ENCODE measurements around the gene SLC4A5.
A peak's percentile ranks its signal among the peaks of the same experiment; 100 is the strongest.
"Not testable (repeated sequence)": the region's sequence is repeated elsewhere in the genome, so short reads cannot be mapped to it uniquely, and the experiment has no call there.

Gene SLC4A5

GRCh38 chr2:74364533-74365505, 21.6 kb upstream of the SLC4A5 start:
- DNase-seq: no peak

DNA sequence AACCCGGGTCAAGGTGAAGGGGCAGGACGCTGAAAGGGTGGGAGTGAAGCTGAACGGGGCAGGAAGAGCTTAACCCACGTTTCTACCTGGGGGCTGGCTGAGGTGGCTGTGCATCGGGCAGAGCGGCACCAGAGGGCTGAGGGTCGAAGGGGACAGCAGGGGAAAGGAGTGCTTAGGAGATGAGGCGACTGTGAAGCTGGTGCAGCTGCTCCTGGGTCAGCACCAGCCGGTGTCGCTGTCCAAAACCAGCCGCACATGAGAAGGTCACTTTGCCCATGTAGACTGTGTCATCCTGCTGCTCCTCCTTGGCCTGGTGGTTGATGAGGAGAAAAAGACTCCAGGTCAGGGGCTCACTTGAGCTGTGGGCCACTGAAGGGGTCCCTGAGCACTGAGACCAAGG, 18.1 kb upstream of the SLC4A5 start:
- DNase-seq: no peak

GRCh38 chr2:74357627-74358026, 14.4 kb upstream of the SLC4A5 start:
- no peak for DNase-seq

DNA sequence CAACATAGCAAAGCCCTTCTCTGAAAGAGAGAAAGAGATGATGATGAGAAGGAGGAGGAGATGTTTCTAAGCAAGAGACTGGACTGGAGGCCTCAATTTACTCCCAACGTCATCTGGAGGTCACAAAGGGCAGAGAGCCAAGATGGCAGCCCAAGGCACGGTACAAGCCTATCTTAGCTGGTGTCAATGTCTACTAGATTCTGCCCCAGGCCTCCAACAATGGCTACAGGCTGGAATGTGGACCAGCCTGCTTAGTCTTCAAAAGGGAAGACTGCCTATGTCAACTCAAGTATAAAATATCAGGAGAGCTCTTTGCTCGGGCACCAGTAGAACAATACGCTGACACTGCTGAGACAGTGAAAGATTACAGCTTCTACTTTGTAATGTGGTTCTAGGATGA, 6.7 kb upstream of the SLC4A5 start:
- DNase-seq: no peak

DNA sequence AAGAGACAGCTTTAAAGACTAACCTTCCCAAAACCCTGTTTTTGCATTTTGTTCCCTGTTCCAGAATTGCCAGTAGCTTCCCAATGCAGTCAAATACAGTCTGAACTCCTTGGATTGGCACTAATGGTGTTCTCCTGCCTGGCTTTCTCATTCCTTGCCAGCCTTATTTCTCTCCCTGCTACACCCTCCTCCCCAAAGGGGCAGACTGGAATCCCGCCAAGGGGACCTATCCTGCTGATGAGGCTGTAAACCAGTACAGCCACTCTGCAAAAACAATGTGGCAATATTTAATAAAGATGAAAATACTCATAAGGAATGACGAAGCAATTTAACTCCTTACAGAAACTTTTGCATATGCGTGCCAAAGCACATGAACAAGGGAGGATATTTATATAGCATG, 4.5 kb upstream of the SLC4A5 start:
- no peak for DNase-seq

GRCh38 chr2:74347303-74347702, 4.1 kb upstream of the SLC4A5 start:
- no peak for DNase-seq

GRCh38 chr2:74345272-74345943, 2.2 kb upstream of the SLC4A5 start:
- DNase-seq: no peak

- DNase-seq: not testable (repeated sequence)
Measured at GRCh38 chr2:74336227-74336626, 7.0 kb downstream of the SLC4A5 start.

DNA sequence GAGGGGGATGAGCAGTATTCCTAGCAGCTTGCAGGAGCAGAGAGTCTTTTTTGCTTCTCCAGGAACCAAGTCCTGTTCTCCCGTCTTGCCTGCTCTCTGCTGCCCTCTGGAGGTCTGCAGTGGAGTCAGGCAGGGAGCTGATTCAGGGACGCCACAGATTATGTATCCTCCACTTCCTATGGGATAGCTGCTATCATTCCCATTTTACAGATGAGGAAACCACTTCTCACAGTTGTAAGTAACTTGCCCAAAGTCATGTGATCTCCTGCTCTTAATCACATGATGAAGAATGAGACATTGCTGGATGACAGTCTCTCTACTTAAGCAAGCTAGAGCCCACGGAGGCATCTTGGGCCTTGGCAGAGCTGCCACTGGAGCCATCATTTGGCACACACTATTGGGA, 8.3 kb downstream of the SLC4A5 start:
- DNase-seq: peak; percentile 16

GRCh38 chr2:74333896-74334586, 9.2 kb downstream of the SLC4A5 start:
- DNase-seq: no peak

DNA sequence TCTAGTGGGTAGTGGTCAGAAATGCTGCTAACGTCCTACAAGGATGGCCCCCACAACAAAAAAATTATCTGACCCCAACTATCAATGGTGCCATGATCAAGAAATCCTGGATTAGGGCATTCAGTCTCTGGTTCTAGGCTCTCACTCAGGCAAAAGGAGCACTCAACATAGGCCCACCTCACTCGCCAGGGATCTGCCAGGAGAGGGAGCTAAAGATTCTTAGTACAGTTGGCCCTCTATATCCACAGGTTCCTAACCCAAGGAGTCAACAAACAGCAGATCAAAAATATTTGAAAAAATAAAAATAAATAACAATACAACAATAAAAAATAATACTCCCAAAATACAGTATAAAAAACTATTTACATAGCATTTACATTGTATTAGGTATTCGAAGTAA, 10.0 kb downstream of the SLC4A5 start:
- DNase-seq: peak; percentile 11

GRCh38 chr2:74332550-74333174, 10.6 kb downstream of the SLC4A5 start:
- DNase-seq: no peak

GRCh38 chr2:74328573-74328972, 14.6 kb downstream of the SLC4A5 start:
- DNase-seq: no peak

- DNase-seq: no peak
Measured at GRCh38 chr2:74328074-74328473, 15.1 kb downstream of the SLC4A5 start.

- DNase-seq: no peak
Measured at GRCh38 chr2:74327627-74328026, 15.6 kb downstream of the SLC4A5 start.

DNA sequence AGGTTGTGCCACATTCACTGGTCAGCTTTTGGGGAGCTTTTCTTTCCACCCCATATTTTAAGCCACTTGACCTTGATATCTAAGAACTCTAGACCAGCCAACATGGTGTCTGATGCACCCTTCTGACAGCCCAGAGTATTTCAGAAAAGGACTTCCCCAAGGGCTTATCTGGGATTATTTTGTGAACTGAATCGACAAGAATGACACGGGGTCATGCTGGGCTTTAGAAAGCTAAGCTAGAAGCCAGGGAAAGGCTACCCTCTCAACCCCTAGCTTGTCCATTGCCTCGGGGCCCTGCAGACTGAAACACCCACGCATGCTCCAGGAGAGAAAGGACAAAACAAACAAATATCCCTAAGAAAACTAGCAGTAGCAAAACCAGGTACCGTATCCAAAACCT, 16.0 kb downstream of the SLC4A5 start:
- no peak for DNase-seq

DNA sequence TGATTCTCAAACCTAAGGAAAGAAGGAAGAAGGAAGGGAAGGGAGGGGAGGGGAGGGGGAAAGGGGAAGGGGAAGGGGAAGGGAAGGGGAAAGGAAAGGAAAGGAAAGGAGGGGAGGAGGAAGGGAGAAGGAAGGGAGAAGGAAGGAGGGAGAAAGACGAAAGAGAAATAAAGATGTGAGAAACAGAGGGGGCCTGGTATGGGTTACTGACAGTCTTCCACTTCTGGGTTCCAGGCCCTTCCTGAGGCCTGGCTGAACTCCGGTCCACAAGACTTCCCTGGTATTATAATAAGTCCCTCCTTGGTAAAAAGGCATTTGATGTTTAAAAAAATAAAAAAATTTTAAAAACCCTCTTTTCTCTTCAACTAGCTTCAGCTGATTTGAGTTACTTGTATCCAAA, 17.4 kb downstream of the SLC4A5 start:
- no peak for DNase-seq

GRCh38 chr2:74321737-74322136, 21.5 kb downstream of the SLC4A5 start:
- DNase-seq: no peak

DNA sequence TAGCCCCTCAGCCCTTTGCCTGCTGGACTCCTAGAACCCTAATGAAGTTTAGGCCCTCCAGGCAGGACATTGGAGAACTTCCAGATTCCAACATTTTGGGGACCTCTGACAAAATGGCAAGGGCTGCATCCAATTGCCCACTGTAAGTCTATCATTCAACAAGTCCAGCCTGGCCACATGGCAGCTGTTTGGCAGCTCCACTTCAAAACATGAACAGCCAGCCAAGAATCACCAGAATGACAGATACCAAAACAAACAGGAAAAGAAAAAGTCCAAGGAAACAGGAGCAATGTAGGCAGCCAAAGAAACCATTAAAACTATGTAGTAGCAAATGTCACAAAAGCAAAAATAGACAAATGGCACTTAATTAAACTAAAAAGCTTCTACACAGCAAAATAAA, 25.5 kb downstream of the SLC4A5 start:
- DNase-seq: no peak

DNA sequence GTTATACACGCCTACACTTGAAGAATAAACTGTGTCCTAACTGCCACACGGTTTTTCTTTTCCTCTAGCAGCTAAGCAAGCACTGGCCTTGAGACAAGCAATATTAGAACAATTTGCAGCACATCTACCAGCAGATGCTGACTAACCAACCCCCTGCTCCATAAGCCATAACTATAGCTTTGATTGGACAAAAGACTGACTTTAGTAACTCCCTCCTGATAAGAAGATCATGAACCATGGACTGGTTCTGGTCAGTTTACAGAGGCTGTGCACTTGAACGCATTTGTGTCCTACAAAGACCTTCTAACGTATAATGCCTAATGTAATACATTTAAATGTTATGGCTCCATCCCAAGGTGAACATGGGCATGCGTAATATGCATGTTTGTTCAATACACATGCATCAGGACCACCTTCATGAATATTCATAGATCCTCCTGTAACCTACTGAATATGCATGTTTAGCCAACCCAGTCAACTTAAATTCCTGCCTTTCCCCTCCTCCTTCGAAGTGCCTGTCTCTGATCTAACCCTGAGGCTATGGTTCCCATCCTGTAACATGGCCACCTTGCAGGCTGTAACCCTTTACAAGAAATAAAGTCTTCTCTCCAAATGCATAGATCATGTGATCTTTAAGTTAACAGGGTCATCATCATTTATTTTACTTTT, 26.5 kb downstream of the SLC4A5 start:
- no peak for DNase-seq

DNA sequence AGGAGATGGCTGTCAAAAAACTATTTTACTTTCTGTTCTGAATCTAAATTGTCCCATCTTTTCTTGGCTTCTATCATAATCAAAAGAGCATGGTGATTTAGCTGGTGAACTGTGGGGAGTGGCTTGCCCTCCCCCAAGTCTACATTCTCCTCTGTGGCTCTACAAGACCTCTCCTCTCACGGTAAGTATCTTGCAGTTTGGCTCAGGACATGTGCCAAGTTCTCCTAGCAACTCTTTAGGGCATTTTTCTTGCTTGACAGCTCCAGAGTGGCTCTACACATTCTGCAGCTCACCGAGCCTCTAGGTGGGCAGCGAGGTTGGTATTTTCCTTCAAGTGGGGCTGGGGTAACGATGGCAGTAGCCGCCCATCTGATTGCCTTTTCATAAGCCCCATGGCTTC, 29.1 kb downstream of the SLC4A5 start:
- no peak for DNase-seq

DNA sequence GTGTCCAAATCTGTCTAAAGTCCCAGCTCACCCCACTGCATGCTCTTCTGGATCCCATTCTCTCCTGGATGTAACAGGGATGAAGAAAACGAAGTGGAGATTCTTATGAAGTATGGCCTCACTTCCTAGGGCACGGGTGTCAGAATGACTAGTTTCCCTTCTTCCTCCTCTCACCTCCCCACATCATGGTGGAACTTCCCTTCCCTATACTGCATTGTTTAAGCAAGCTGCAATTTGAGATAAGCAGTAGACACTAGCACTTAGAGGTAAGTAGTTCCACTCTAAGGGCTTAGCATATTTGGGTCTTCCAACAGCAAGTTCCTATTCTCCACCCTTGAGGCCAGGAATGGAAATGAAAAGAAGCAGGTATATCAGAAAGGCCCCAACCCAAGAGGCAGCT, 29.7 kb downstream of the SLC4A5 start:
- no peak for DNase-seq

DNA sequence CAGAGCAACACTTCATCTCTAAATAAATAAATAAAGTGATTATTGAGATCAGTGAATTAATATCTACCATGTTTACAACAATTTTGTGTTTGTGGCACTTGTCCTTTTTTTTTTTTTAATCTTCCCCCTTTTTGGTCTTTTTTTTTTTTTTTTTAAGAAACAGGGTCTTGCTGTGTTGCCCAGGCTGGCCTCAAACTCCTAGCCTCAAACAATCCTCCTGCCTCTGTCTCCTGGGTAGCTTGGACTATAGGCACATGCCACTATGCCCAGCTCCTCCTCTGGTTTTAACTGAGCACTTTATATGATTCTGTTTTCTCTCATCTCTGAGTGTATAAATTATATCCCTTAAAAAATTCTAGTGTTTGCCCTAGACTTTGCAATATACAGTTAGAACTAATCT, 30.3 kb downstream of the SLC4A5 start:
- no peak for DNase-seq

Measured in NCI-H748 treated with DMSO at 0.1 percent for 48 hours (cell line).